Epithelial cell of esophagus (primary cell): ENCODE data around the gene FASTKD3.
A peak's percentile ranks its signal among the peaks of the same experiment; 100 is the strongest.

Experiments used
- DNase-seq: peaks from one replicate; pipeline ENCODE4 v3.0.0; 2010; ENCODE audit warnings: low read depth
- H3K4me3 ChIP-seq: 2 replicates; pipeline ENCODE4 v1.5.1; 2011; ENCODE audit warnings: mild to moderate bottlenecking, low read length, control low read depth
- TF ChIP-seq, protein P1 (sequence below): IDR thresholded peaks from 2 replicates; pipeline ENCODE4 v1.5.1; 2011; ENCODE audit warnings: low read depth, mild to moderate bottlenecking, low read length, control low read depth, inconsistent platforms; ENCODE audit not compliant: insufficient read depth; ENCODE audit errors: missing control alignments

The FASTKD3 gene

DNA sequence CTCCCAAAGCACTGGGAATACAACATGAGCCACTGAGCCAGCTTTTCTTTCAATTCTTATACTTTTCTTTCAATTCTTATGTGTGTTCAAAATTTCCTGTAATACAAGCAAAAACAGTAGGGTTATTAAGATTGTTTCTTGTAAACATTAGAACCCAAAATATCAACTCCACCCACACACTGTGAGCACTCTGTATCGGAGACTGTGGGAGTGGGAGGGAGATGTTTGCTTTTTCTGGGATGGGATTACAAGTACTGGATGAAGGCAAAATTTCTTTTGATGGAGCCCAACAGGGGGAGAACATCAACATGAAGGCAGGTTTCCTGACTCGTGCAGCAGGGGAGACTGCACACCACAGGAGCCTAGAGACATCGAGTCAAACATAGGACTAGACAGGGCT is 13.2 kb downstream of the FASTKD3 start:
- DNase-seq, result no peak
- TF ChIP-seq, protein P1, sequence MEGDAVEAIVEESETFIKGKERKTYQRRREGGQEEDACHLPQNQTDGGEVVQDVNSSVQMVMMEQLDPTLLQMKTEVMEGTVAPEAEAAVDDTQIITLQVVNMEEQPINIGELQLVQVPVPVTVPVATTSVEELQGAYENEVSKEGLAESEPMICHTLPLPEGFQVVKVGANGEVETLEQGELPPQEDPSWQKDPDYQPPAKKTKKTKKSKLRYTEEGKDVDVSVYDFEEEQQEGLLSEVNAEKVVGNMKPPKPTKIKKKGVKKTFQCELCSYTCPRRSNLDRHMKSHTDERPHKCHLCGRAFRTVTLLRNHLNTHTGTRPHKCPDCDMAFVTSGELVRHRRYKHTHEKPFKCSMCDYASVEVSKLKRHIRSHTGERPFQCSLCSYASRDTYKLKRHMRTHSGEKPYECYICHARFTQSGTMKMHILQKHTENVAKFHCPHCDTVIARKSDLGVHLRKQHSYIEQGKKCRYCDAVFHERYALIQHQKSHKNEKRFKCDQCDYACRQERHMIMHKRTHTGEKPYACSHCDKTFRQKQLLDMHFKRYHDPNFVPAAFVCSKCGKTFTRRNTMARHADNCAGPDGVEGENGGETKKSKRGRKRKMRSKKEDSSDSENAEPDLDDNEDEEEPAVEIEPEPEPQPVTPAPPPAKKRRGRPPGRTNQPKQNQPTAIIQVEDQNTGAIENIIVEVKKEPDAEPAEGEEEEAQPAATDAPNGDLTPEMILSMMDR, result no peak
- no peak overlapping the region for H3K4me3 ChIP-seq

DNA sequence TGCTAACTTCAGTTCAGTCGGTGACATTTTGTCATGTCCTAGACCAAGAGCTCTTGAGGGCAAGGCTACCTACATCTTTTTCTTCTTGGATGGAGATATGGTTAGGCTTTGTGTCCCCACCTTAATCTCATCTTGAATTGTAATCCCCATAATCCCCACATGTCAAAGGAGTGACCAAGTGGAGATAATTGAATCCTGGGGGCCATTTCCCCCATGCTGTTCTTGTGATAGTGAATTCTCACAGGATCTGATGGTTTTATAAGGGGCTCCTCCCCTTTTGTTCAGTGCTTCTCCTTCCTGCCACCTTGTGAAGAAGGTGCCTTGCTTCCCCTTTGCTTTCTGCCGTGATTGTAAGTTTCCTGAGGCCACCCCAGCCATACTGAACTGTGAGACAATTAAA is 15.8 kb downstream of the FASTKD3 start:
- no peak for DNase-seq
- TF ChIP-seq, protein P1, result no peak
- no peak overlapping the region for H3K4me3 ChIP-seq

DNA sequence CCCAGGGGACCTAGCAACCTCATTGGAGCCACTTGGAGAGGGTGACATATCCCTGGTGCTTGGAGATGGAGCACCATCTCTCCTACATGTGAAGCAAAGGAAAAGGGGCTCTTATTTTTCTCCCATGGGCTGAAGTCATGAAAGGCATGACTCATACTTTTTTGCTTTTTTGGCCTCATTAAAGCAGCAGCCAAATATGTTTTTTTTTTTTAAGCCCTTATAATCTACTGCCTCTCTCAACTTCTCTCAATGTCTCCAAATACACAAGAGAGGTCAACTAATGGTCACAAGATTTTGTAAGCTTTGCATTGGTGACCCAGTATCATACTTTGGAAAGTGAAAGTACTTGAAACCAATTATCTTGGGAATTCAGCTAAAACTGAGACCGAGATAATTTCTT is 16.3 kb downstream of the FASTKD3 start:
- H3K4me3 ChIP-seq, result no peak overlapping the region
- no peak for DNase-seq
- TF ChIP-seq, protein P1, result no peak

DNA sequence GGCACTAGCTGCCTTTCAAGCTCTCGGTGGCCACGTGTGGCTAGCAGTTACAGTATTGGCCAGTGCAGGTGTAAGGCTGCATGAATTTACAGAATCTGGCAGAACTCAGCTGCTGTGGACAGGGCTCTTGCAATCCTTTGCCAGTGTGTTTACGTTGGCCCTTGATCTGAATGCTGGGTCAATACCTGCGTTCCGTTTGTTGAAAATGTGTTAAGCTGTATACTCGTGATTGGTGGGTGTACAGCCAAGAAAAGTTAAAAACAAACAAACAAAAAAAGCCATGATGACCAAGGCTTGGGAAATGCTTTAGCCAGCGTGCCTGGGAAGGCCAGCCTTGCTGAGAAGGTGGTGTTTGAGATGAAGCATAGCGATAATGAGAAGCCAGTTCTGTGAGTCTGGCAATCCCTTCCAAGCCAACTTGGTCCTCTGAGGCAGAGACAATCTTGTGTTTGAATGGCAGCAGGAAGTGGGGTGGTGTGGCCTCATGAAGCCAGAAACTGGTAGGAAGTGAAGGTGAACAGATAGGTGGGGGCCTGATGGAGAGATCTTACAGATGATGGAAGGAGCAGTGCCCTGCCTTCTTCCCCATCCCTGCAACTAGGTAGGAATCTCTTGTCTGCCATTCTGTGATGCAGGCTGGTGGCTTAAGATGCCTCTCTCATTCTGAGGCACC is 17.1 kb downstream of the FASTKD3 start:
- TF ChIP-seq, protein P1, result no peak
- no peak overlapping the region for H3K4me3 ChIP-seq
- no peak for DNase-seq

DNA sequence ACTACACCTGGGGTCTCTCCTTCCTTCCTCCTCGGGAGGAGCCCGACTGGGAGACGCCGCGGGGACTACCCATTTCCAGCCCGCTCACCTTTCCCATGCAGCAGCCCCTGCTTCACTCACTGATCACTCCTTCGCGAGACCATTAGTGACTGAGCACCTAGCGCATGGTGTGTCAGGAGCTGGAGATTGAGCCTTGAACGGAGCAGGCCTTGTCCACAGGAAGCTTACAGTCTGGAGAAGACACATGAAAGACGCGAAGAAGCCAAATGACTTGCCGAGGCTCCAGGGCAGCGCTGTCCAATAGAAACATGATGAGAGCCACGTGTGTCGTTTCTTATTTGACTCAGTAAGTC is 17.6 kb downstream of the FASTKD3 start:
- TF ChIP-seq, protein P1, result no peak
- DNase-seq, result no peak
- peak overlapping the region; percentile 16 for H3K4me3 ChIP-seq

DNA sequence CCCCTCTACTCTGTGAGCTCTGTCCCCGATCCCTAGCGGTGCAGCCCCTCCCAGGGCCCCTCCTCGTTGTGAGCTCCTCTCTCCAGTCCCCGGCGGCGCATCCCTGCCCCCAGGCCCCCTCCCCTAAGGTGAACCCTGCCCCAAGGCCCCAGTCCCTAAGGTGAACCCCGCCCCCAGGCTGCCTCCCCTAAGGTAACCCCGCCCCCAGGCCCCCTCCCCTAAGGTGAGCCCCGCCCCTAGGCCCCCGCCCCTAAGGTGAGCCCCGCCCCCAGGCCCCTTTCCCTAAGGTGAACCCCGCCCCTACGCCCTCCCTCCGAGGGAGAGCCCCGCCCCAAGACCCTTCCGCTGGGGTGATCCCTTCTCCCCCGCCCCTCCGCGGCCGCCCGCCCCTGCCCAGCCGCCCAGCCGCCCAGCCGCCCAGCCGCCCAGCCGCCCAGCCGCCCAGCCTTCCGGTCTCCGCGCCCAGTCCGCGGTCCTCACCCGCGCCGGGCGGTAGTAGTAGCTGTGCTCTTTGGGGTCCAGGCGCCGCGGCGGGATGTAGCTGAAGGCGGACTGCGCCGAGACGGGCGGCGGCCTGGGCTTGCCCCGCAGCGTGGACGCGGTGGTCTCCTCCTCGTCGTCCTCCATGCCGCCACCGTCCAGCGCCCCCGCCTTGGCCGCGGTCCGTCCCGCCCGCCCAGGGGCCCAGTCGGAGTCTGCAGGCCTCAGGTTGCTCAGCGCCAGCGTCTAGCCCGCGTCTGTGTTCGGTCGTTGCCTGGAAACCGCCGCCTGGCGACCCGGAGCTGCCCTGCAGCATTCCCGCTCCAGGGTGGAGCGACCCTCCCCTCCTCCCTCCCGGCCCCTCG is 18.2 kb downstream of the FASTKD3 start, which contains the start of gene CFAP90:
TSS of gene CFAP90 (minus strand) at position 739 of the 845 bp plus-strand sequence. CDS start at position 627, 112 bp downstream.
- peak; percentile 34 for DNase-seq
- peak within 1 kb of the TSS; percentile 28 for H3K4me3 ChIP-seq
- TF ChIP-seq, protein P1, result peak; percentile 26
